BE2C (cell line): ENCODE measurements around the gene NR2C2.

Experiments
- DNase-seq: peaks from one replicate; pipeline ENCODE4 v3.0.0-alpha.2; 2020
- H3K27me3 ChIP-seq: fragments of 250-450 bp; sonication (Bioruptor Pico); 2 replicates; pipeline ENCODE4 v1.5.1; 2020; ENCODE audit warnings: mild to moderate bottlenecking
- H3K36me3 ChIP-seq: fragments of 250-450 bp; sonication (Bioruptor Pico); 2 replicates; pipeline ENCODE4 v1.5.1; 2020; ENCODE audit warnings: mild to moderate bottlenecking
- H3K4me1 ChIP-seq: fragments of 250-450 bp; sonication (Bioruptor Pico); 2 replicates; pipeline ENCODE4 v1.5.1; 2020
- H3K4me3 ChIP-seq: 2 replicates; pipeline ENCODE4 v1.5.1; 2011; ENCODE audit warnings: low read depth, low read length
- H3K9me3 ChIP-seq: fragments of 250-450 bp; sonication (Bioruptor Pico); 2 replicates; pipeline ENCODE4 v1.5.1; 2020
- TF ChIP-seq, protein P1 (sequence below): IDR thresholded peaks from 2 replicates; pipeline ENCODE4 v1.5.1; 2012; ENCODE audit warnings: mild to moderate bottlenecking, low read depth, low read length

Gene NR2C2

DNA sequence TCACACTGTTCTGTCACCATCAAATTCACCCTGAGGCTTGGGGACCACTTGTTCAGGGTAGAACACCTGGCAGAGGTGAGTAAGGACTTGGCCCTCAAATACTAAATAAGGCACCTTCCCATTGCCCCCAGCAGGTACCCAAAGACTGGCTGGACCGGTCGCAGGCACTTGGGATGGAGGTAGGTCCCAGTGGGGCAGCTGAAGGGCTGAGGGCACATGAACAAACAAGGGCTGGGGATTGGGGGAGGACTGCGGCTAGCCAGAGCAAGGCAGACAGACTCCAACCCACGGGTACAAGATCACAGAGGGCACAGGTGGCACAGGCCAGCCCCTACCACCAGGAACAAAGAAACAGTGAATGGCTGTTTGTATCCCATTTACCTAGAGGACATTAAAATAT is 115.9 kb downstream of the NR2C2 start:
- Histone ChIP-seq H3K4me3 (peak overlapping the region; percentile 84; the same call in 1 of the 2 replicates), H3K36me3 (peaks cover 7% of the 10 kb centered on the region), H3K9me3 (no peaks in the 10 kb centered on the region), H3K4me1 (no peaks in the 10 kb centered on the region), H3K27me3 (no peaks in the 10 kb centered on the region)
- TF ChIP-seq, protein P1, sequence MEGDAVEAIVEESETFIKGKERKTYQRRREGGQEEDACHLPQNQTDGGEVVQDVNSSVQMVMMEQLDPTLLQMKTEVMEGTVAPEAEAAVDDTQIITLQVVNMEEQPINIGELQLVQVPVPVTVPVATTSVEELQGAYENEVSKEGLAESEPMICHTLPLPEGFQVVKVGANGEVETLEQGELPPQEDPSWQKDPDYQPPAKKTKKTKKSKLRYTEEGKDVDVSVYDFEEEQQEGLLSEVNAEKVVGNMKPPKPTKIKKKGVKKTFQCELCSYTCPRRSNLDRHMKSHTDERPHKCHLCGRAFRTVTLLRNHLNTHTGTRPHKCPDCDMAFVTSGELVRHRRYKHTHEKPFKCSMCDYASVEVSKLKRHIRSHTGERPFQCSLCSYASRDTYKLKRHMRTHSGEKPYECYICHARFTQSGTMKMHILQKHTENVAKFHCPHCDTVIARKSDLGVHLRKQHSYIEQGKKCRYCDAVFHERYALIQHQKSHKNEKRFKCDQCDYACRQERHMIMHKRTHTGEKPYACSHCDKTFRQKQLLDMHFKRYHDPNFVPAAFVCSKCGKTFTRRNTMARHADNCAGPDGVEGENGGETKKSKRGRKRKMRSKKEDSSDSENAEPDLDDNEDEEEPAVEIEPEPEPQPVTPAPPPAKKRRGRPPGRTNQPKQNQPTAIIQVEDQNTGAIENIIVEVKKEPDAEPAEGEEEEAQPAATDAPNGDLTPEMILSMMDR: no peak
- DNase-seq: no peak

DNA sequence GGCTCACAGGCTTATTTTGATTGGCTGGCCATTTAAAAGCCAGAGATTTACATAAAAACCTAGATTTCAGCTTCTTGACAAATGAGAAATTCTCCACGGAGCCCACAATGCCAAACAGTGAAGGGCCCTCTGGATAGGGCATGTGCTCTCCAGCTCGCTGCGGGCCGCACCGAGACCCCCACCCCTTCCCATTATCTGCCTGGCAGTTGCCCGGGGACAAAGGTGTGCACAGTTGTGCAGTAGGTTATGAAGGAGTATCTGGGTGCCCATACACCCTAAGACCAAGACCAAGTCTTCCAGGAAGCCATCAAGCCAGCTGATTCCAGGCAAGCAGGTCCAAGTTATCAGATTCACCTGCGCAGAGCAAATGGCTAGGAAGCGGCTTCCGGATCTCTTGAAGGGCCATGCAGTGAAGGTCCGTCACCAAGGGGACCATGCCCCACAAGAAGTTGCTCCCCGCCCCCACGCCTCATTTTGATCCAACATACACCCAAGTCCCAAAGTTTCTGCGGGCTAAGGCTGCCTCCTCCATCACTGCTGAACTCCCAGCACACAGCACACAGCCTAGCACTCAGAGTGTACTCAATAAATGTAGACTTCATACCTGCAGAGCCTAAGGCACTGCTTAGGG is 116.4 kb downstream of the NR2C2 start:
- DNase-seq: no peak
- Histone ChIP-seq H3K27me3 (no peaks in the 10 kb centered on the region), H3K4me1 (no peaks in the 10 kb centered on the region), H3K9me3 (no peaks in the 10 kb centered on the region), H3K36me3 (peaks cover 4% of the 10 kb centered on the region), H3K4me3 (peak overlapping the region; percentile 84)
- TF ChIP-seq, protein P1: no peak

DNA sequence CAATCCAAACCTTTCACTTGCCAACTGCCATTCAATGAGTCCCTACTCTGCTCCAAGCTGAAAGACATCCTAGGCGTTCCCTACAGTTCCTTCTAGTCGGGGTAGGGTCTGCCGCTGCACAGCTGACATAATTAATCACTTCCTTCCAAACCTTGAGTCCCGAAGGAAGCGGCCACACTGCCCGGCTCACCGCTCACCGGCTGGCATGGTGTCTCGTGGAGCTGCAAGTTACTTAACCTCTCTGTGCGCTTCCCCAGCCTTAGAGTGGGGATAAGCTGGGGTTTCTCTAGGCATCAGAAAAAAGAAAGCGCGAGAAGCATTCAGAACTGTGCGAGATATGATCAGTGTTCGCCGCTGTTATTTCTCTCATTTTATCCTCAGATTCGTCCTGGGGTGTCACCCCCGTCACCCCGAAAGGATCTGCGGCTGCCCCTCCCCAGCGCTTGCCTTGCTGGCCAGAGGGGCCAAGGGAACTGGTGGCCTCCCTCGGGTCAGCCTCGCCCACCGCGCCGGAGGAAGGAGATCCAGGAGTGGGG is 117.0 kb downstream of the NR2C2 start:
- no peaks in the 10 kb centered on the region for H3K9me3 ChIP-seq
- no peak for DNase-seq

DNA sequence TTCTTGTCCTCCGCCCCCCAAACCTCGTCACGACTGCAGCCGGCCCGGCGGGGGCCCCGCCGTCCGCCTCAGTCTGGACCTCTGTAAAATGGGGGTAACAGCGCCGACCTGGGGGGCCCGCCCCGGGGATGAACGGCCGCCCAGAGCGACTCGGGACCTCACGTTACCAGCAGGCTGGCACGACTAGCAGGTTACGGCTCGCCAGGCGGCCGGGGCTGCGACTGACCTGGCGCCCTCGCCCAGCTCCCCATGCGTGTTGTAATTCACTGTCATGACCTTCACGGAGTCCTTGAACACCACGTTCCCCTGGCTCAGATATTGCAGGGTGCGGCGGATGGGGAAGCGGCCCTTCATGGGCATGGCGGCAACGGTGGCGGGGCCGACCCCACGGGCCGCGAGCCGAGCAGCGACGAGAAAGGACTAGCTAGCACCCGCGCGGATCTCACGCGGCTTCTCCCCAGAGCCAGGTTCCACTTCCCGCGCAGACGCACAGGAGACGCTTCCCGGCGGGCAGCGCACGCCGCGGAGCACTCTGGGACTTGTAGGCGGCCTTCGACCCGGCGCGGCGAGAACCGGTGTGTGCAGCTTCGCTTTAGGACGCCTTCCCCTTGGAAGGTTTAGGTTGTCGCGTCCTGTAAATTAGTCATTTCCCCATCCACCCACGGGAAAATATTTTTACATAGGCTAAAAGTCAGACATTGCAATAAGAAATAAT is 117.6 kb downstream of the NR2C2 start, which contains the start of gene MRPS25:
MRPS25 (minus strand) TSS at position 481 of the 715 bp plus-strand sequence; CDS start at position 360, 121 bp downstream.
- Histone ChIP-seq H3K4me3 (peak within 1 kb of the TSS; percentile 84), H3K36me3 (no peaks in the 10 kb centered on the region; the same call in 1 of the 2 replicates), H3K4me1 (no peaks in the 10 kb centered on the region), H3K9me3 (no peaks in the 10 kb centered on the region), H3K27me3 (no peaks in the 10 kb centered on the region)
- TF ChIP-seq, protein P1: no peak
- peak; percentile 84 for DNase-seq

More for the DNA sequence above, 117.0 kb downstream of the NR2C2 start:
- Histone ChIP-seq H3K27me3 (no peaks in the 10 kb centered on the region), H3K4me1 (no peaks in the 10 kb centered on the region), H3K36me3 (no peaks in the 10 kb centered on the region; the same call in 1 of the 2 replicates), H3K4me3 (peak overlapping the region; percentile 84)
- TF ChIP-seq, protein P1: no peak

DNA sequence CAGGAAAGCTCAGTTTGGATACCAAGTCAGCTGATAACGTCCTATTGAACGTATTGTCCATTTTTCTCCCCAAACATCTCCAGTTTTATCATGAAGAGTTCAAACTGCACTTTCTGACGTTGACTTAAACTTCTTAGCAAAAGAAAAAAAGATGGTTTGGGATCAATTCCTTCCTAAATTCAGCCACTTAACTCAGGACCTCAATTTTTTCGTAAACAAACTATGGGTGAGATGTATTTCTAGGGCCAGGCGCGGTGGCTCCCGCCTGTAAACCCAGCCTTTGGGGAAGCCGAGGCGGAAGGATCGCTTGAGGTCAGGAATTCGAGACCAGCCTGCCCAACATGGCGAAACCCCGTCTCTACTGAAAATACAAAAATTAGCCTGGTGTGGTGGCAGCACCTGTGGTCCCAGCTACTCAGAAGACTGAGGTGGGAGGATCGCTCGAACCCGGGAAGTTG is 118.2 kb downstream of the NR2C2 start:
- no peak for DNase-seq
- TF ChIP-seq, protein P1: no peak
- Histone ChIP-seq H3K27me3 (no peaks in the 10 kb centered on the region), H3K4me3 (peak overlapping the region; percentile 84), H3K9me3 (no peaks in the 10 kb centered on the region), H3K4me1 (no peaks in the 10 kb centered on the region), H3K36me3 (no peaks in the 10 kb centered on the region; the same call in 1 of the 2 replicates)
